ENCODE results near the gene TIE1. TPM values are rescaled to one million over a fixed set of nuclear protein-coding genes. Genes with fewer than 3 reads are reported as not detected.
A peak's percentile ranks its signal among the peaks of the same experiment; 100 is the strongest.

TIE1 gene
- total and polyA plus RNA-seq, 2 experiments from 2014 or later: 5.0 TPM; not detected in 1

DNA sequence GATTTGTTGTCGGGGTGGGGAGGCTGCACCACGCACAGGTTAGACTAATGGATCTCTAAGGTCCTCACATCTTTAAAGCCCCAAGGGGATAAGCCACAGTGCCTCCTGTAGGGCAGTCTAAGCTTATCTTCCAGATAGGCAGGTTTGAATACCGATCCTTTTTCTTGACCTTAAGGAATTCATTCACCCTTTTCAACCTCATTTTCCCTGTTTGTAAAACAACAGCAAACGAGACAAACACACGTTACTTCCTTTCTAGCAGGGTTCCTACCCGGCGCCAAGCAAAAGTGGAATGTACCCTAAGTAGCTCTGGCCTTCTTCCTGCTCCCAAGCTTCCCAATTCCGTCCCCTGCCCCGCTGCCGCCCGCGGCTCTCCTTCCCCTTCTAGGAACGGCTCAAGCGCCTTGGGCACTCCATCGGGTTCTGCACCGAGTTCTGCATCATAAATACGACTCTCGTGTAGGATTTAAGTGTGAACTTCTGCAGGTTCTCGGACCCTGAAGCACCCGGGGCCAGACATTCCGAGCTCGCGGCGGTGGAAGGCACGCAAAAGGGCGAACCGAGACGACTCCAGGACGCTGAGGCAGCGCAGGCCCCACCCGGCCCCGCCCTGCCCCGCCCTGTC, 57.5 kb downstream of the TIE1 start:
- Histone ChIP-seq H3K9me3 (ENCODE audit: low read depth) (no peaks in the 10 kb centered on the region), H3K4me1 (ENCODE audit: low read depth) (peaks cover 4% of the 10 kb centered on the region), H3K36me3 (peaks cover 28% of the 10 kb centered on the region), H3K27ac (peak overlapping the region; percentile 94), H3K4me3 (peak overlapping the region; percentile 66), H3K27me3 (no peaks in the 10 kb centered on the region)
- peak in 1 of 2 donors; percentile 66 for DNase-seq (ENCODE audit: low read depth in 1 of 2, low spot score in 1 of 2)
- TF ChIP-seq, protein P1, sequence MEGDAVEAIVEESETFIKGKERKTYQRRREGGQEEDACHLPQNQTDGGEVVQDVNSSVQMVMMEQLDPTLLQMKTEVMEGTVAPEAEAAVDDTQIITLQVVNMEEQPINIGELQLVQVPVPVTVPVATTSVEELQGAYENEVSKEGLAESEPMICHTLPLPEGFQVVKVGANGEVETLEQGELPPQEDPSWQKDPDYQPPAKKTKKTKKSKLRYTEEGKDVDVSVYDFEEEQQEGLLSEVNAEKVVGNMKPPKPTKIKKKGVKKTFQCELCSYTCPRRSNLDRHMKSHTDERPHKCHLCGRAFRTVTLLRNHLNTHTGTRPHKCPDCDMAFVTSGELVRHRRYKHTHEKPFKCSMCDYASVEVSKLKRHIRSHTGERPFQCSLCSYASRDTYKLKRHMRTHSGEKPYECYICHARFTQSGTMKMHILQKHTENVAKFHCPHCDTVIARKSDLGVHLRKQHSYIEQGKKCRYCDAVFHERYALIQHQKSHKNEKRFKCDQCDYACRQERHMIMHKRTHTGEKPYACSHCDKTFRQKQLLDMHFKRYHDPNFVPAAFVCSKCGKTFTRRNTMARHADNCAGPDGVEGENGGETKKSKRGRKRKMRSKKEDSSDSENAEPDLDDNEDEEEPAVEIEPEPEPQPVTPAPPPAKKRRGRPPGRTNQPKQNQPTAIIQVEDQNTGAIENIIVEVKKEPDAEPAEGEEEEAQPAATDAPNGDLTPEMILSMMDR (IDR thresholded peaks at IDR 0.05; ENCODE audit: low read depth, low read length): peak; percentile 44

DNA sequence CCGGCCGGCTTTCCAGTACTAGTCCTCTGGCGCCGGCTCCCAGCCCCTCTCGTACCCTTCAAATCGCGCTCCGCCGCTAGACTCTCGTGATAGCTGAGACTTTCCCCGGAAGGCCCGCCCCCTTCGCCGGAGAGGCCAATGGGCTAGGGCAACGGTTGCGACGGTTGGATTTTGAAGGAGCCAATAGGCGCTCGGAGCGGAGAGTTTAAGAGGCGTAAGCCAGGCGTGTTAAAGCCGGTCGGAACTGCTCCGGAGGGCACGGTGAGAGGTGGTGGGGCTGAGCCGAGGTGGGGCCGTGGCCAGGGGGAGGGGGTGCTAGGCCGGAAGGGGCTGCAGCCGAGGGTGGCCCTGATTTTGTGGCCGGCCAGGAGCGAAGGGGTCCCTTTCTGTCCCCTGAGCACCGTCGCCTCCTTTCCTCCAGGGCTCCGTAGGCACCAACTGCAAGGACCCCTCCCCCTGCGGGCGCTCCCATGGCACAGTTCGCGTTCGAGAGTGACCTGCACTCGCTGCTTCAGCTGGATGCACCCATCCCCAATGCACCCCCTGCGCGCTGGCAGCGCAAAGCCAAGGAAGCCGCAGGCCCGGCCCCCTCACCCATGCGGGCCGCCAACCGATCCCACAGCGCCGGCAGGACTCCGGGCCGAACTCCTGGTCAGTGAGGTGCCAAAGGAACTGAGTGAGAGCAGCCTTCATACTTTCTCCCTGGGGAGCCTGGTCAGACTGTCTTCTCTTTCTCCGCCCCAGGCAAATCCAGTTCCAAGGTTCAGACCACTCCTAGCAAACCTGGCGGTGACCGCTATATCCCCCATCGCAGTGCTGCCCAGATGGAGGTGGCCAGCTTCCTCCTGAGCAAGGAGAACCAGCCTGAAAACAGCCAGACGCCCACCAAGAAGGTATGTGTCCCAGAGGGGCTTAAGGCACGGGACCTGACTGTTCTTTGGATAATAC, 58.2 kb downstream of the TIE1 start, which contains the start of gene CDC20:
TSS of gene CDC20 (plus strand) at position 236 of the 948 bp plus-strand sequence. CDS start at position 471, 235 bp downstream.
- Histone ChIP-seq H3K4me3 (peak within 1 kb of the TSS; percentile 66), H3K27me3 (no peaks in the 10 kb centered on the region), H3K36me3 (peaks cover 36% of the 10 kb centered on the region), H3K9me3 (ENCODE audit: low read depth) (no peaks in the 10 kb centered on the region), H3K4me1 (ENCODE audit: low read depth) (peaks cover 4% of the 10 kb centered on the region), H3K27ac (peak within 1 kb of the TSS; percentile 94)
- DNase-seq (ENCODE audit: low read depth in 1 of 2, low spot score in 1 of 2): peak; percentile 97 to 100
- TF ChIP-seq, protein P1 (IDR thresholded peaks at IDR 0.05; ENCODE audit: low read depth, low read length): no peak

DNA sequence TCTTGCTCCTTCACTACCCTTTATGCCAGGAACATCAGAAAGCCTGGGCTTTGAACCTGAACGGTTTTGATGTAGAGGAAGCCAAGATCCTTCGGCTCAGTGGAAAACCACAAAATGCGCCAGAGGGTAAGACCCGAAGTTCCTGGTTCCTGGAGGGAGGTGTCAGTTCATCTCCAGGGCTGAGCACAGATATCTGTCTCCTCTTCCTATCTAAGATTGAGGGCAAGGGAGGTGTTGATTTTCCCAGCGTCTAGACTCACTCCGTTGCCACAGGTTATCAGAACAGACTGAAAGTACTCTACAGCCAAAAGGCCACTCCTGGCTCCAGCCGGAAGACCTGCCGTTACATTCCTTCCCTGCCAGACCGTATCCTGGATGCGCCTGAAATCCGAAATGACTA, 58.9 kb downstream of the TIE1 start:
- Histone ChIP-seq H3K4me1 (ENCODE audit: low read depth) (peaks cover 4% of the 10 kb centered on the region), H3K27ac (no peak overlapping the region), H3K4me3 (peak overlapping the region; percentile 66), H3K27me3 (no peaks in the 10 kb centered on the region), H3K36me3 (peaks cover 41% of the 10 kb centered on the region), H3K9me3 (ENCODE audit: low read depth) (no peaks in the 10 kb centered on the region)
- no peak for DNase-seq (ENCODE audit: low read depth in 1 of 2, low spot score in 1 of 2)
- TF ChIP-seq, protein P1 (IDR thresholded peaks at IDR 0.05; ENCODE audit: low read depth, low read length): no peak

DNA sequence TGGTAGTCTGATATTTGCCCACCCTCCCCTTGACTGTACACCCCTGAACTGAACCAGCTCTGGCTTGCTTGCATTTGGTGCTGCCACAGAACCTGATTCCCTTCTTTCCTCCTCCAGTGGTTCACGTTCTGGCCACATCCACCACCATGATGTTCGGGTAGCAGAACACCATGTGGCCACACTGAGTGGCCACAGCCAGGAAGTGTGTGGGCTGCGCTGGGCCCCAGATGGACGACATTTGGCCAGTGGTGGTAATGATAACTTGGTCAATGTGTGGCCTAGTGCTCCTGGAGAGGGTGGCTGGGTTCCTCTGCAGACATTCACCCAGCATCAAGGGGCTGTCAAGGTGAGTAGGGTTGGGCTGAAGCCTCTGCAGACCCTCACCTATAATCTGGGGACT, 59.8 kb downstream of the TIE1 start:
- Histone ChIP-seq H3K4me1 (ENCODE audit: low read depth) (peaks cover 4% of the 10 kb centered on the region), H3K4me3 (peak overlapping the region; percentile 66), H3K36me3 (peaks cover 46% of the 10 kb centered on the region), H3K27me3 (no peaks in the 10 kb centered on the region), H3K9me3 (ENCODE audit: low read depth) (no peaks in the 10 kb centered on the region), H3K27ac (no peak overlapping the region)
- DNase-seq (ENCODE audit: low read depth in 1 of 2, low spot score in 1 of 2): no peak
- TF ChIP-seq, protein P1 (IDR thresholded peaks at IDR 0.05; ENCODE audit: low read depth, low read length): no peak

DNA sequence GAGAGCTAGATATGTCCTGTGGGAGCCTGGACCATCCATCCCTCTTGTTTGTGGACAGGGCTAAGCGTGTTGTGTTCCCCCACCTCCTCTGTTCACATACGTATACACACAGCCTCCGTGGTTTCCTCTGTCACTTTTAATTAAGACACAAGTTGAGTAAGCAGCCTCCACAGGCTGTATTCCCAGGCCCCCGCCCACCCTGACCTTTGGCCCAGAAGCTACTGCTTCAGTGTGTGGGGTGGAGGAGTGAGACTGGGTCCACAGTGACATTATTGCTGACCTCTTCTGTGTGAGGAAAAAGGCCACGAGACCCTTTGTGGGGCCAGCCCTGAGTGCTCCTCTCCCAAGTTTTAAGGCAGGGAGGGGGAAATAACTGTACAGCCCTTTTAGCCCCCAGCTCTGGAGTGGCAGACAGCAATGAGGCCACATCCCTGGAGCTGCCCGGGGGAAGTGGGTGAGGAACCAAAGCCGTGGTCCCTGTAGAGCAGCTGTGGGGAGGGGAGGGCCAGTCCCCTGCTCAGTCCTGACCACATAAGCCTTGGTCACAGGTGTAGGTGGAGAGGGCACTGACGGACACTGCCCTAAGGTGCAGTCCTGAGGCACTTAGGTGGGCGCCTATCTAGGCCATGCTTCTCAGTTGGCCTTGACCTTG, 62.6 kb downstream of the TIE1 start:
- DNase-seq (ENCODE audit: low read depth in 1 of 2, low spot score in 1 of 2): no peak
- Histone ChIP-seq H3K4me1 (ENCODE audit: low read depth) (peaks cover 19% of the 10 kb centered on the region), H3K27me3 (no peaks in the 10 kb centered on the region), H3K36me3 (peaks cover 46% of the 10 kb centered on the region), H3K4me3 (no peak overlapping the region), H3K9me3 (ENCODE audit: low read depth) (no peaks in the 10 kb centered on the region), H3K27ac (peak overlapping the region; percentile 36)
- TF ChIP-seq, protein P1 (IDR thresholded peaks at IDR 0.05; ENCODE audit: low read depth, low read length): no peak

All from cardiac muscle cell (in vitro differentiated cells and primary cell).